Right lobe of liver (tissue), 4 donors: ENCODE data around the gene VKORC1L1.

Experiments
- POLR2A ChIP-seq: fragments of 450-650 bp; IDR thresholded peaks from one replicate; pipeline ENCODE4 v1.6.1; 2017; ENCODE audit warnings: antibody characterized with exemption, mild to moderate bottlenecking
- TF ChIP-seq, protein P1 (sequence below), 4 donors: fragments of 200-600 bp in 3 of 4; fragments of 450-650 bp in 1 of 4; IDR thresholded peaks; one replicate each; pipeline versions ENCODE4 v1.5.1 to v1.8.0; 2016 to 2022; ENCODE audit warnings: antibody characterized with exemption in 4 of 4, mild to moderate bottlenecking in 2 of 4
- donor health status: DM: no; HTN: no; CAD: no.
- donor health status: DM: no; HTN: no; CAD: no.
- donor health status: DM: no; HTN: yes; CAD: no.

DNA sequence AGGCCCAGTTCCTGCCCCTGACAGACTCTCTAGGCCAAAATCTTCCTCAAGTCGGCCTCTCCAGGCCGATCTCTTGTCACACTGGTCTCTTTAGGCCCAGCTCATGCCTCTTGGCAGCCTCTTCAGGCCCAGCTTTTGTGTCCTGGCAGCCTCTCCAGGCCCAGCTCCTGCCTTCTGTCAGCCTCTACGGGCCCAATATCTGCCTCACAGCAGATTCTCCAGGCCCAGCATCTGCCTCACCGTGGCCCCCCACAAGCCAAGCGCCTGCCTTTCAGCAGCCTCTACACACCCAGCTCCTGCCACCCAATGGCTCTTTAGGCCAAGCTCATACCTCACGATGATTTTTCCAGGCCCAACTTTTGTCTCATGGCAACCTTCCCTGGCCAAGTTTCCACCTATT is 33.0 kb upstream of the VKORC1L1 start:
- TF ChIP-seq, protein P1, sequence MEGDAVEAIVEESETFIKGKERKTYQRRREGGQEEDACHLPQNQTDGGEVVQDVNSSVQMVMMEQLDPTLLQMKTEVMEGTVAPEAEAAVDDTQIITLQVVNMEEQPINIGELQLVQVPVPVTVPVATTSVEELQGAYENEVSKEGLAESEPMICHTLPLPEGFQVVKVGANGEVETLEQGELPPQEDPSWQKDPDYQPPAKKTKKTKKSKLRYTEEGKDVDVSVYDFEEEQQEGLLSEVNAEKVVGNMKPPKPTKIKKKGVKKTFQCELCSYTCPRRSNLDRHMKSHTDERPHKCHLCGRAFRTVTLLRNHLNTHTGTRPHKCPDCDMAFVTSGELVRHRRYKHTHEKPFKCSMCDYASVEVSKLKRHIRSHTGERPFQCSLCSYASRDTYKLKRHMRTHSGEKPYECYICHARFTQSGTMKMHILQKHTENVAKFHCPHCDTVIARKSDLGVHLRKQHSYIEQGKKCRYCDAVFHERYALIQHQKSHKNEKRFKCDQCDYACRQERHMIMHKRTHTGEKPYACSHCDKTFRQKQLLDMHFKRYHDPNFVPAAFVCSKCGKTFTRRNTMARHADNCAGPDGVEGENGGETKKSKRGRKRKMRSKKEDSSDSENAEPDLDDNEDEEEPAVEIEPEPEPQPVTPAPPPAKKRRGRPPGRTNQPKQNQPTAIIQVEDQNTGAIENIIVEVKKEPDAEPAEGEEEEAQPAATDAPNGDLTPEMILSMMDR (IDR thresholded peaks at IDR 0.05) = no peak
- TF ChIP-seq POLR2A = no peak
